Measurements from ENCODE around the gene BICC1. TPM values are rescaled to one million over a fixed set of nuclear protein-coding genes. Genes with fewer than 3 reads are reported as not detected.

The BICC1 gene, protein sequence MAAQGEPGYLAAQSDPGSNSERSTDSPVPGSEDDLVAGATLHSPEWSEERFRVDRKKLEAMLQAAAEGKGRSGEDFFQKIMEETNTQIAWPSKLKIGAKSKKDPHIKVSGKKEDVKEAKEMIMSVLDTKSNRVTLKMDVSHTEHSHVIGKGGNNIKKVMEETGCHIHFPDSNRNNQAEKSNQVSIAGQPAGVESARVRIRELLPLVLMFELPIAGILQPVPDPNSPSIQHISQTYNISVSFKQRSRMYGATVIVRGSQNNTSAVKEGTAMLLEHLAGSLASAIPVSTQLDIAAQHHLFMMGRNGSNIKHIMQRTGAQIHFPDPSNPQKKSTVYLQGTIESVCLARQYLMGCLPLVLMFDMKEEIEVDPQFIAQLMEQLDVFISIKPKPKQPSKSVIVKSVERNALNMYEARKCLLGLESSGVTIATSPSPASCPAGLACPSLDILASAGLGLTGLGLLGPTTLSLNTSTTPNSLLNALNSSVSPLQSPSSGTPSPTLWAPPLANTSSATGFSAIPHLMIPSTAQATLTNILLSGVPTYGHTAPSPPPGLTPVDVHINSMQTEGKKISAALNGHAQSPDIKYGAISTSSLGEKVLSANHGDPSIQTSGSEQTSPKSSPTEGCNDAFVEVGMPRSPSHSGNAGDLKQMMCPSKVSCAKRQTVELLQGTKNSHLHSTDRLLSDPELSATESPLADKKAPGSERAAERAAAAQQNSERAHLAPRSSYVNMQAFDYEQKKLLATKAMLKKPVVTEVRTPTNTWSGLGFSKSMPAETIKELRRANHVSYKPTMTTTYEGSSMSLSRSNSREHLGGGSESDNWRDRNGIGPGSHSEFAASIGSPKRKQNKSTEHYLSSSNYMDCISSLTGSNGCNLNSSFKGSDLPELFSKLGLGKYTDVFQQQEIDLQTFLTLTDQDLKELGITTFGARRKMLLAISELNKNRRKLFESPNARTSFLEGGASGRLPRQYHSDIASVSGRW
- 0.48 and 0.98 TPM in 2 replicates for total RNA-seq

DNA sequence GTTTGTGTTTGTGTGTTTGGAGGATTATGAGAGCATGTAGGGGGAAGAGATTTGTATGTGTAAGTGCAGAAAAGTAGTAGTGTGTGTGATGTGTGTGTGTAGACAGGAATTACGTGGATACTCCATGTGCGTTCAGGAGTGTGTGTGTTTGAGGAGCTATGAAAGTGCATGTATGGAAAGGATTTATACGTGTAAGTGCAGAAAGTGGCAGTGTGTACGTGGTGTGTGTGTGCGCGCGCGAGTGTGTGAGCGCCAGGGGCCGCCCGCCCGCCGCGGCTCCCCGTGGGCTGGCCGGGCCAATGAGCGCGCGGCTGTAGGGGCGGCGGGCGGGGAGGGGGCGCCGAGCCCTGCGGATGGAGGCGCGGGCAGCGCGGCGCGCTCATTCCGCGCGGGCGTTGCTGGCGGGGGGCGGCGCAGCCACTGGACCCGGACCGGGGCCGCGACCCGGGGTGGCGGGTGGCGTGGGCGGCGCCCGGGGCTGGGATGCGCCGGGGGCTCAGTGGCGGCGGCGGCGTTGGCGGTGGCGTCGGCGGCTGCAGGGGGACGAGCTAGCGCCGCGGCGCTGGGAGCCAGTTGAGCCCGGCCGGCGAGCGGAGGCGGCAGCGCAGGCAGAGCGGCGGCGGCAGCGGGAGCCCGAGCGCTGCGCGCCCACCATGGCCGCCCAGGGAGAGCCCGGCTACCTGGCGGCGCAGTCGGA, at the start of gene BICC1:
Gene BICC1 (plus strand): TSS at position 382 of the 697 bp plus-strand sequence. CDS start 272 bp downstream, at position 654.

Other genes with a start within 250 kb of the BICC1 start
- 9.8 and 14.9 TPM in 2 replicates for gene IPMK, start 245.0 kb upstream of the BICC1 start, total RNA-seq
- gene CISD1, start 243.7 kb upstream of the BICC1 start, total RNA-seq, result 26.1 and 40.4 TPM in 2 replicates
- gene UBE2D1, start 177.9 kb upstream of the BICC1 start, total RNA-seq, result 14.7 and 20.4 TPM in 2 replicates
- 28.4 and 40.6 TPM in 2 replicates for gene TFAM, start 127.5 kb upstream of the BICC1 start, total RNA-seq